ENCODE results near the gene IL1RL1.

DNA sequence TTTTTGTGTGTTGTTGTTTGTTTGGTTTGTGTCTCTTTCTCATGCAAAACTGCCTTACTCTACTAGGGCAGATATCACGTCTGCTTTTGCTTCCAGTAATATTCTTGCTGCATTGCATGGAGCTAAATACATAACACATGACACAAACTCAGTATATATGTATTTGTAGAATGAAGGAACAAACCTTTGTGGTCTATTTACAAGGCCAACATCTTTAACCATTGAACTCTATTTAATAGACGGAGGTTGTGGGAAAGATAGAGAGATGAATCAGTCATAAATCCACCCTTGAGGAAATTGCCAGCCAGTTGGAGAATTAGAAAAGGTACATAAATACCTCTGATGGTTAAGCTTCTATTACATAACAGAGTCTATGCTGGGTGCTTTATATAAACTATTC is 26.0 kb upstream of the IL1RL1 start:
- TF ChIP-seq POLR2A (IDR thresholded peaks at IDR 0.05; ENCODE audit: low read depth) = no peak
- TF ChIP-seq, protein P1, sequence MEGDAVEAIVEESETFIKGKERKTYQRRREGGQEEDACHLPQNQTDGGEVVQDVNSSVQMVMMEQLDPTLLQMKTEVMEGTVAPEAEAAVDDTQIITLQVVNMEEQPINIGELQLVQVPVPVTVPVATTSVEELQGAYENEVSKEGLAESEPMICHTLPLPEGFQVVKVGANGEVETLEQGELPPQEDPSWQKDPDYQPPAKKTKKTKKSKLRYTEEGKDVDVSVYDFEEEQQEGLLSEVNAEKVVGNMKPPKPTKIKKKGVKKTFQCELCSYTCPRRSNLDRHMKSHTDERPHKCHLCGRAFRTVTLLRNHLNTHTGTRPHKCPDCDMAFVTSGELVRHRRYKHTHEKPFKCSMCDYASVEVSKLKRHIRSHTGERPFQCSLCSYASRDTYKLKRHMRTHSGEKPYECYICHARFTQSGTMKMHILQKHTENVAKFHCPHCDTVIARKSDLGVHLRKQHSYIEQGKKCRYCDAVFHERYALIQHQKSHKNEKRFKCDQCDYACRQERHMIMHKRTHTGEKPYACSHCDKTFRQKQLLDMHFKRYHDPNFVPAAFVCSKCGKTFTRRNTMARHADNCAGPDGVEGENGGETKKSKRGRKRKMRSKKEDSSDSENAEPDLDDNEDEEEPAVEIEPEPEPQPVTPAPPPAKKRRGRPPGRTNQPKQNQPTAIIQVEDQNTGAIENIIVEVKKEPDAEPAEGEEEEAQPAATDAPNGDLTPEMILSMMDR (IDR thresholded peaks at IDR 0.05) = no peak

All from esophagus muscularis mucosa (tissue), 3 donors.